HepG2 (cell line): Measurements from ENCODE around the gene CDK6. TPM values are rescaled to one million over a fixed set of nuclear protein-coding genes. Genes with fewer than 3 reads are reported as not detected.

ENCODE experiments used
- BCL3 ChIP-seq: sonication (generic); formaldehyde crosslinking; IDR thresholded peaks from 2 replicates; pipeline ENCODE4 v1.5.1; 2020; ENCODE audit warnings: mild to moderate bottlenecking, missing genetic modification reagents, moderate library complexity
- BHLHE40 ChIP-seq: IDR thresholded peaks from 2 replicates; pipeline ENCODE4 v1.6.1; 2011; ENCODE audit warnings: low read length, improper control_type of control experiment
- IRF2 ChIP-seq: IDR thresholded peaks from 2 replicates; pipeline ENCODE4 v1.6.1; 2018; ENCODE audit warnings: missing genetic modification reagents, missing compliant biosample characterization
- KMT2A ChIP-seq: sonication (generic); formaldehyde crosslinking; IDR thresholded peaks from 2 replicates; pipeline ENCODE4 v1.4.0; 2020; ENCODE audit warnings: missing genetic modification reagents
- PAF1 ChIP-seq: IDR thresholded peaks from 2 replicates; pipeline ENCODE4 v1.6.1; 2016; ENCODE audit warnings: missing genetic modification reagents, missing compliant biosample characterization
- PRDM10 ChIP-seq: sonication (generic); formaldehyde crosslinking; IDR thresholded peaks from 2 replicates; pipeline ENCODE4 v1.4.0; 2020; ENCODE audit warnings: low read depth, missing genetic modification reagents
- SAP130 ChIP-seq: IDR thresholded peaks from 2 replicates; pipeline ENCODE4 v1.6.1; 2016; ENCODE audit warnings: low read depth
- TCF7L2 ChIP-seq: IDR thresholded peaks from 2 replicates; pipeline ENCODE4 v1.6.1; 2011; ENCODE audit warnings: mild to moderate bottlenecking, low read depth, low read length, moderate library complexity
- THAP9 ChIP-seq: sonication (generic); formaldehyde crosslinking; IDR thresholded peaks from 2 replicates; pipeline ENCODE4; 2020; ENCODE audit warnings: missing genetic modification reagents, mild to moderate bottlenecking, borderline replicate concordance
- TSC22D2 ChIP-seq: sonication (generic); formaldehyde crosslinking; IDR thresholded peaks from 2 replicates; pipeline ENCODE4 v1.5.1; 2020; ENCODE audit warnings: missing genetic modification reagents, mild to moderate bottlenecking, borderline replicate concordance
- ZBTB46 ChIP-seq: sonication (generic); formaldehyde crosslinking; IDR thresholded peaks from 2 replicates; pipeline ENCODE4 v1.4.0; 2020; ENCODE audit warnings: mild to moderate bottlenecking, missing genetic modification reagents, borderline replicate concordance
- ZNF296 ChIP-seq: sonication (generic); formaldehyde crosslinking; conservative IDR thresholded peaks from 2 replicates; pipeline ENCODE4 v1.5.0; 2020; ENCODE audit warnings: mild to moderate bottlenecking, missing genetic modification reagents
- ZNF333 ChIP-seq: sonication (generic); formaldehyde crosslinking; IDR thresholded peaks from 2 replicates; pipeline ENCODE4 v1.4.0; 2020; ENCODE audit warnings: mild to moderate bottlenecking, missing genetic modification reagents, borderline replicate concordance
- ZNF33A ChIP-seq: sonication (generic); formaldehyde crosslinking; IDR thresholded peaks from 2 replicates; pipeline ENCODE4 v1.5.1; 2020; ENCODE audit warnings: missing genetic modification reagents, mild to moderate bottlenecking, moderate library complexity, borderline replicate concordance
- ZNF484 ChIP-seq: sonication (generic); formaldehyde crosslinking; IDR thresholded peaks from 2 replicates; pipeline ENCODE4 v1.5.1; 2020; ENCODE audit warnings: mild to moderate bottlenecking, low read depth, missing genetic modification reagents, borderline replicate concordance
- ZNF556 ChIP-seq: sonication (generic); formaldehyde crosslinking; IDR thresholded peaks from 2 replicates; pipeline ENCODE4 v1.4.0; 2020; ENCODE audit warnings: mild to moderate bottlenecking, missing genetic modification reagents, borderline replicate concordance
- ZNF563 ChIP-seq: sonication (generic); formaldehyde crosslinking; IDR thresholded peaks from 2 replicates; pipeline ENCODE4 v1.8.0; 2022; ENCODE audit warnings: mild to moderate bottlenecking, moderate library complexity, missing genetic modification reagents
- ZNF564 ChIP-seq: sonication (generic); formaldehyde crosslinking; IDR thresholded peaks from 2 replicates; pipeline ENCODE4 v1.8.1; 2023; ENCODE audit warnings: mild to moderate bottlenecking, missing genetic modification reagents
- ZNF614 ChIP-seq: IDR thresholded peaks from 2 replicates; pipeline ENCODE4 v1.6.1; 2018; ENCODE audit warnings: missing biosample characterization, missing genetic modification reagents, inconsistent platforms, borderline replicate concordance
- polyA plus RNA-seq, 8 experiments: library from polyadenylated mRNA; depleted of rRNA in 3 of 8; stranded (reverse) in 7 of 8; unstranded in 1 of 8; fragments of >200 nt; fragmentation: Illumina TruSeq in 4 of 8; extraction: Trizol in 4 of 8; gene quantifications; 2 replicates each; pipeline versions ENCODE4 v1.2.1 to v1.2.3, GENCODE V29; 2011 to 2016; ENCODE audit warnings: low read depth in 4 of 8, missing spikeins in 1 of 8, mixed read lengths in 1 of 8; ENCODE audit not compliant: insufficient read depth in 1 of 8
- total RNA-seq, 5 experiments: library from RNA; depleted of rRNA; stranded (reverse); fragments of >200 nt; fragmentation: Illumina TruSeq; extraction: Trizol; gene quantifications; 2 replicates each; pipeline ENCODE4 v1.2.3, GENCODE V29; 2016; ENCODE audit warnings: low read depth in 1 of 5

CDK6 gene
- total and polyA plus RNA-seq, 2 of the 13 experiments (the other 11 are each of a cell fraction or from before 2014, with no cell fraction given) = 34.6 to 90.8 TPM

GRCh38 chr7:92833024-92833765, 3.2 kb downstream of the CDK6 start (continued):
- peak; percentile 37; the same call in 1 of the 2 replicates for TF ChIP-seq PRDM10 (CRISPR knock-in tag)
- peak; percentile 77 for TF ChIP-seq BHLHE40
- peak; percentile 85; the same call in 1 of the 2 replicates for TF ChIP-seq TSC22D2 (CRISPR knock-in tag)
- no peak for TF ChIP-seq ZNF333 (CRISPR knock-in tag)
- peak; percentile 79; the same call in 1 of the 2 replicates for TF ChIP-seq ZNF556 (CRISPR knock-in tag)
- no peak for TF ChIP-seq PAF1 (CRISPR knock-in tag)
- TF ChIP-seq ZNF564 (CRISPR knock-in tag) = peak; percentile 47; the same call in 1 of the 2 replicates
- no peak; the same call in 1 of the 2 replicates for TF ChIP-seq BCL3 (CRISPR knock-in tag)
- no peak for TF ChIP-seq ZNF33A
- TF ChIP-seq KMT2A (CRISPR knock-in tag) = peak; percentile 96
- no peak for TF ChIP-seq THAP9
- peak; percentile 69 for TF ChIP-seq ZNF563 (CRISPR knock-in tag)
- TF ChIP-seq ZBTB46 (CRISPR knock-in tag) = no peak
- no peak; the same call in 1 of the 2 replicates for TF ChIP-seq ZNF484
- TF ChIP-seq SAP130 (CRISPR knock-in tag) = peak; percentile 83
- TF ChIP-seq TCF7L2 = no peak
- TF ChIP-seq ZNF296 = no peak
- peak; percentile 83 for TF ChIP-seq IRF2 (CRISPR knock-in tag)
- no peak for TF ChIP-seq ZNF614 (CRISPR knock-in tag)
